HL-60 (cell line): ENCODE data around the gene LRRC73.

Source experiments
- CTCF ChIP-seq: IDR thresholded peaks from one replicate; pipeline ENCODE4 v1.5.1; 2011; ENCODE audit warnings: low read length, control low read depth, inconsistent platforms; ENCODE audit not compliant: insufficient read depth
- POLR2AphosphoS5 ChIP-seq: IDR thresholded peaks from 2 replicates; pipeline ENCODE4 v1.6.1; 2012; ENCODE audit warnings: low read depth

- TF ChIP-seq CTCF (no peak), POLR2AphosphoS5 (no peak)
Observed at GRCh38 chr6:43500921-43501320, 9.2 kb downstream of the LRRC73 start.
